G401 (cell line): ENCODE measurements around the gene ASB4. TPM values are rescaled to one million over a fixed set of nuclear protein-coding genes. Genes with fewer than 3 reads are reported as not detected.
"Not testable (repeated sequence)": the region's sequence is repeated elsewhere in the genome, so short reads cannot be mapped to it uniquely, and the experiment has no call there.

Source experiments
- DNase-seq: peaks from one replicate; pipeline ENCODE4 v3.0.0-alpha.2; 2015; ENCODE audit warnings: low spot score
- in situ Hi-C: cut with HindIII; loops from 2 replicates; pipeline ENCODE4 v1.10.0; 2016; ENCODE audit warnings: low sequenced_read_pairs, mixed read lengths
- total RNA-seq: library from RNA; depleted of rRNA; stranded (reverse); fragments of >200 nt; shearing (Covaris generic); gene quantifications from 2 replicates; pipeline ENCODE4 v1.2.3, GENCODE V29; 2014

ASB4 gene
- total RNA-seq, 1 experiment from 2014 or later, result not detected

DNA sequence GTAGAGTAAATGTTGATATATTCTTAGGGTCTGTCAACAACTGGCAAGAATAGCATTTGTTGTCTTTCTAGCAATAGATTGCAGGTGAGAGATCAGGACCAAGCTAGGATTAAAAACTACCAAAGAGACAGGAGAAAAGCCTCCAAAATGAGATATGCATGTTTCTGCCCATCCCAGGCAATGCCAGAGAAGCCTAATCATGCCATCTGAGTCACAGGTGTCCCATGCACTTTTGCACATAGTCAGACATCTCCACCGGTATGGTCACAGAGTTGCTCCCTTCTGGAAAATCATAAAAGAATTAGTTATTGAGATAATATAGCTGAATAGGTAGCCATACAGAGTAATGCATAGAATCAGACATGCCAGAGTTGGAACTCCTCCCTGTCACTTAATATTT lies 59.9 kb downstream of the ASB4 start:
- in situ Hi-C loops, result no loop called here
- DNase-seq, result no peak

DNA sequence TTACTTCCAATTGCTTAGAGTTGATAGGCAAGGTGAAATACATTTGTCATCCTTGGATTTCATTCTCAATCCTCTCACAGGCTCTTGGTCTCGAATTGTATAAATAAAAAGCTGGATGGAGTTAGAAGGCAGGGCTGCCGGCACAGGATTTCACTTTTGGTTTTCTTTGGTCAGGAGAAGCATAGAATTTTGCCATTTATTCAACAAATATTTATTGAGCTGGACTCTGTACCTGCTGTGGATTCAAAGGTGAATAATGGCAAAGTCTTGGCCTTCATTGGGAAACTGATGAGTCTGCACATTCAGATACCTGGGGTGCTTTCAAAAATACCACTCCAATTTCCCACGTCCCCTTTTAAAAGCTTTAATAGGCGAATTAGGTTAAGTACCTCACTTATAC lies 60.9 kb downstream of the ASB4 start:
- no peak for DNase-seq
- in situ Hi-C loops, result no loop called here

DNA sequence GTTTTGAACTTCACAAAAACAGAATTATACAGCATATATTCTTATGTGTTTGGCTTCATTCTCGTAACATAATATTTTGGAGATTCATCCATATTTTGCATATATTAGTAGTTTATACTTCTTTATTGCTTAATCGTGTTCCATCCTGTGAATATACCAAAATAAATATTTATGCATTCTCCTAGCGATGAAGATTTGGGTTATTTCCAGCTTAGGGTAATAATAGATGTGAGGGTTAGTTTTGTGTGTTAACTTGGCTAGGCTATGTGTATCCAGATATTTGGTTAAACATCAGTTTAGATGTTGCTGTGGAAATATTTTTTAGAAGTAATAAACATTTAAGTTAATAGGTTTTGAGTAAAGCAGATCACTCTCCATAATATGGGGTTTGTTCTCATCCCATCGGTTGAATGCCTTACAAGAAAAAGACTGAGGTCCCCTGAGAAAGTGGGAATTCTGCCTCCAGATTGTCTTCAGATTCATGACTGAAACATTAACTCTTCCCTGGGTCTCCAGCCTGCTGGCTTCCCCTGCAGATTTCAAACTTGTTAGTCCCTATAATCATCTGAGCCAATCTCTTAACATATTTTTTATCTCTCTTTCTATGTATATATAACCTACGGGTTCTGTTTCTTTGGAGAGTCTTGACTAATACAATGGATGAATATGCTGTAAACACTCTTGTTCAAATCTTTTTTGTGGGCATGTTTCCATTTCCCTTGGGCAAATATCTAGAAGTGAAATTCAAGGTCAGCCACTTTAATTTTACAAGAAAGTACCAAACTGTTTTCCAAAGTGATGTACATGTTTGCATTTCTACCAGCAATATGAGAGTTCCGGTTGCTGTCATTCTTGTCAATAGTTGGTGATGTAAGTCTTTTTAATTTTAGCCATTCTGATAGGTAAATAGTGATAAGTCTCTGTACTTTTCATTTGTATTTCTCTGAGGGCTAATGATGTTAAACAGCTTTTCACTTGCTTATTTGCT lies 61.9 kb downstream of the ASB4 start:
- DNase-seq, result no peak
- in situ Hi-C loops, result no loop called here

DNA sequence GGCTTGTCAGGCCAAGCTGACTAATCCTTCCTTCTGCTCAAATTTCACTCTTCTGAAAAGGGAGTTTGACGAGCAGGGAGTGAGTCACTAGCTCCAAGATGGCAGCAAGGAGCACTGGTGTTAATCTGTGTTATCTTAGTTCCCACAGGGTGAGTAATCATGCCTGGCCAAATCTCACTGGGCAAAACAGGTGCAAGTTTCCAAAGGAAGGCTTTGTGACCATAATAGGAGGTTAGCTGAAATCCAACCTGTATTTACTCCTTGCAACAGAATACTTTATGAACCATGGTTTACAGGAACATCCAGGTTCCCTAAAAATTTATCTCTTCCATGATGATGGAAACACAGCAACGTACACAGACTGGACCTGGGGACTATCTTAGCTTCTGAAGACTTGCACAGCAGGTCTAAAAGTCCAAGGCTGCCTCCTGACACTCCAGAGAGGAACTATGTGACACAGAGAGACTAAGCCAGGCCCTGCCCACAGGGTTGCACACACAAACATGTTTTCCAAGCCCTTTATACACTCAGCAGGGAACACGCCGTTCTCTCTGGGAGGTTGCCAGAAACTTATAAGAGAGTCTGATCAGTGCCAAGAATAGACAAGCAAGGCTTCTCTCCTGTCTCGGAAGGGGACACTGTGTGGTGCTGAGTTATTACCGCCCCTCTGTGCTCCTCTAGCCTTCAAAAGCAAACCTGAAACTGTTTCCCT lies 64.2 kb downstream of the ASB4 start:
- peak; percentile 43 for DNase-seq
- in situ Hi-C loops, result no loop called here

DNA sequence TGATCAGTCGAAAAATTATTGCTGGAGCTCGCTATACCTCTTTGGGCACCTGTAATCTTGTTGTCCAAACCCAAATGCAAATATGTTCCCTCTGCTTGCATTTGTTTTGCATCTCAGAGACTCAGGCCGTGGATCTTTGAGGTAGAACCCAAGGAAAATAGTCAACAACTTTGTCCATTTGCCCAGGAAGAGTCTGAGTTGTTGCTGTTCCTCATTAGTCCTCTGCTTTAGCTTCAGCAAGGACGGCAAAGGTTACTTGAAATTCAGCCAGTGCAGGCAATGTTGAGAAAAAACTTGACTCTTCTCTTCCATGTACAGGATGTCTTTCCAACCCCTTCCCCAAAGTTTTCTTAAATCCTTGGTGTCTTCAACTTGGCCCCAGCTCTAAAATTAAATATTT lies 64.8 kb downstream of the ASB4 start:
- no peak for DNase-seq
- in situ Hi-C loops, result no loop called here

DNA sequence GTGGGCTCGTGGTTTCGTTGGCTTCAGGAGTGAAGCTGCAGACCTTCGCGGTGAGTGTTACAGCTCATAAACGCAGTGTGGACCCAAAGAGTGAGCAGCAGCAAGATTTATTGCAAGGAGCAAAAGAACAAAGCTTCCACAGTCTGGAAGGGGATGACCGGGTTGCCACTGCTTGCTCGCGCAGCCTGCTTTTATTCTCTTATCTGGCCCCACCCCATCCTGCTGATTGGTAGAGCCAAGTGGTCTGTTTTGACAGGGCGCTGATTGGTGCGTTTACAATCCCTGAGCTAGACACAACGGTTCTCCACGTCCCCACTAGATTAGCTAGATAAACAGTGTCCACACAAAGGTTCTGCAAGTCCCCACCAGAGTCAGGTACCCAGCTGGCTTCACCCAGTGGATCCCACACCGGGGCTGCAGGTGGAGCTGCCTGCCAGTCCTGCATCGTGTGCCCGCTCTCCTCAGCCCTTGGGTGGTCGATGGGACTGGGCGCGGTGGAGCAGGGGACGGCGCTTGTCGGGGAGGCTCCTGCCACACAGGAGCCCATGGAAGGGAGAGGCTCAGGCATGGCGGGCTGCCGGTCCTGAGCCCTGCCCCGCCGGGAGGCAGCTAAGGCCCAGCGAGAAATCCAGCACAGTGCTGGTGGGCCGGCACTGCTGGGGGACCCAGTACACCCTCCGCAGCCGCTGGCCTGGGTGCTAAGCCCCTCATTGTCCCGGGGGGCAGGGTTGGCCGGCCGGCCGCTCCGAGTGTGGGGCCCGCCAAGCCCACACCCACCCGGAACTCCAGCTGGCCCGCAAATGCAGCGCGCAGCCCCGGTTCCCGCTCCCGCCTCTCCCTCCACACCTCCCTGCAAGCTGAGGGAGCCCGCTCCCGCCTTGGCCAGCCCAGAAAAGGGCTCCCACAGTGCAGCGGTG lies 66.5 kb downstream of the ASB4 start:
- in situ Hi-C loops, DNase-seq: not testable (repeated sequence)

DNA sequence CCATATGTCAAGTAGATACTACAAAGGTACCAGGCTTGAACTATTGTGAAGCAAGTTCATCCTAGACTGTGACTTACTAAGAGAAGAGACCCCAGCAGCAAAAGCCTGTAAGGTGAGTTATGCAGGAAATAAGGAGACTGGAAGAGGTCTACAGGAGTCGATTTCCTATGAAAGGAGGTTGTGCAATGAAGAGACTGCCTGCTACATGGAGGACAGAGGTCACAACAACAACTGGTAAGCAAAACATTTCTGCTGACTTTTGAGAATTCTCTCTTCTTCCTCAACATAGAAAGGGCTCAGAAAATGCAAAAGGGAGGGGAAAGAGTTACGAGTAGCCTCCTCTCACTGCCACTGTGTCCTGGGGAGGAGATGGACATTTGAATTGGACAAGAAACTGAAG lies 68.2 kb downstream of the ASB4 start:
- no peak for DNase-seq
- in situ Hi-C loops, result no loop called here

DNA sequence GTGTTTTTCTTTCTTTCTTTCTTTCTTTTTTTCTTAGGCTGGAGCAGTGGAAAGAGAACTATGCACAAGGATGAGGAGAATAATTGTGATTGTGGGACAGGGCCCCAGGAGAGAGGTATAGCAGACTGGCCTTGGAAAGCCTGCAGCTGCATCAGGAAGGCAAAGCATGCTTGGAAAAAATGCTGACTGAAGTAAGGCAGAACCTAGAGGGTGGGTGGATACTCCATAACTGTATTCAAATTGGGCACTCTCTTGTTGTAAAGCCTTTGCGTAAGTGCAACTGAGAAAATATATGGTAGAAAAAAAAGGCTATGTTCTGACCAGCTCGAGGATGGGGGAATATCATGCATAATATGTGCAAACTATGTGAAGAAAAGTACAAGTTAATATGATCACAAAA lies 71.0 kb downstream of the ASB4 start:
- in situ Hi-C loops, result no loop called here

DNA sequence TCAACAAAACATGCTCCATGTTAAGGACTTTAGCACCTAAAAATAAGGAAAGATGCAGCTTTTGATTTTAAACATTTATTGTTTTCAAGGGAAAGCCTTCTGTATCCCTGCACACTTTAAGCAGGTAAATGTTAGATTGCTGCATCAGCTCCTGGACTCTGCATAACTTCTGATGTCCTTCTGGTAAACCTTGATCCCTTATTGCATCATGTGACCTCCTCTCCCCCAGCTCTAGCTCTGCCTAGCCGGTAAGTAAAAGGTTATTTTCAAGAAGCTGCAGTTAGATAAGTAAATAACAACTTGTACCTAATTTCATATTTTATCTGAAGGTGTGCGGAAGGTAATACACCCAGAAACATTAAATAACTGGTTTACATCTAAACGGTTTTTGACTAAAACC lies 73.1 kb downstream of the ASB4 start:
- in situ Hi-C loops, result no loop called here
- no peak for DNase-seq

More for the DNA sequence above, 71.0 kb downstream of the ASB4 start:
- DNase-seq, result no peak

DNA sequence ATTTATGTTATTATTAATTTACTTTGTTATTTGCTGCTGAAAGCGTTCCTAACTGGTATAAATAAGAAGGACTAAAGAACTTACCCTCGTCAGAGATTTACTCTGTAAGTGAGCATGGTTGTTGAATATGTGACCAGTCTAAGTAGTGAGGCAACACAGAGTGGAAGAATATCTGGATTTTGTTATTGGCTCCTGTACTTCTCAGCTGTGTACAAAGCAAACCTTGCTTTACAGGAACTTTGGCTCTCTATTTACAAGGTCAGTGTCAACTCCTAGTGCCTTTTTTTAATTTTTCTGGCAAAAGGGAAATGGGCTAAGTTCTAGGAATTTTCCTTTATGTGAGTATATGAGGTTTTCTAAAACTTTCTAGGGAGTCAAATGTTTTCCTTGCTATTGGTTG lies 74.9 kb downstream of the ASB4 start:
- no peak for DNase-seq
- in situ Hi-C loops, result no loop called here

DNA sequence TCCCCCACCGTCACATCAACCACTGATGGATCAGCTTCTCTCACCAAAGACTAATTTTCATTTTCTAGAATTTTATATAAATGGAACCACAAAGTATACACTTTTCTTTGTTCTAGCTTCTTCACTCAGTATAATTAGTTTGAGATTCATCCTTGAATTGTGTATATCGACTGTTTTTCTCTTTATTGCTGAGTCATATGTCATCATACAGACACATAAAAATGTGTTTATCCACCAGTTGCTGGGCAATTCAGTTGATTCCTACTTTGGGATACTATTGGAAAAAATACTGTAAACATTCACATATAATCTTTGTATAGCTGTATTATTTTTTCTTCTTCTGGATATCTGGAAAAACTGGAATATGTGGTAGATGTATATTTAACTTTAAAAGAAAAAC lies 84.0 kb downstream of the ASB4 start:
- no peak for DNase-seq
- in situ Hi-C loops, result no loop called here

DNA sequence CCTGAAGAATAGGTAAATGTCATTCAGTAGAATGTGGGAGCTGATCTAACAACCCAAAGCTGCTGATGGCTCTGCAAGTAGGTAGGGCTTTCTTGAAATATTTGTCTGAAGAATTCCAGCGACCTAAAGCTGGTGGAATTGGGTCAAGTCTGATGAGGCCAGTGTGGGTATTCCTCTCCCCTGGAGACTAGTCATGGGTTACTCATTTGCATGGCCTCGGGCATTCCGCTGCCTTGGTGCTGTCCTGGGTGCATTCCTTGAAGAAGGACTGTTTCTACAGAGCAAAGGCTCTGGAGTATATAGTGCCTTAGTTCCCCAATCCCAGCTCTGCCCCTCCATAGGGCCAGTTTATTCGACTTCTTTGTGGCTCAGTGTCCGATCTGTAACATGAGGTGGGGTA lies 91.4 kb downstream of the ASB4 start:
- in situ Hi-C loops, result no loop called here
- no peak for DNase-seq

DNA sequence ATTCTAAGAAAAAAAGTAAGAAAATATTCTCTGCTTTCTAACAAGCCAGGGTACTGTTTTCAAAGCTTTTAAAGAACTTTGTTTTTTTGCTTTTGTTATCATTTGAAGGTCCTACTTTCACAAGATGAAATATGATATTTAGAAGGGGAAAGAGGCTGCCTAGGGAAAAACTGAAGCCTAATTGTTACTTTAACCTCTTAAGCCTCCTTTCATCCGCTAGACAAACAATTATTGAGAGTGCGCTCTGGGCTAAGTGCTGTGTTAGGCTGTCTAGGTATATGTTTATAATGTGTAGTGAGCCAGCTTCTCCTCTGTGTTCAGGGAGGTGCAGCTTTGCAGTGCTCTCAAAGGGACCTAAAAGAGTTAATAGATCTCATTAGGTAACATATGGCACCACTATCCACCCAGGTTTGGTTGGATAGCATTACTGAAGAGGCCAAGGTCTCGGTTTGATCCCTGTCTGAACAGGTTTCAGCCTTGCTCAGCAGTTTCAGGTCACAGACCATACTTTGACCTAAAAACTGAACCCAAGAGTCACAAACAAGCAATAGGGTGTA lies 92.6 kb downstream of the ASB4 start:
- in situ Hi-C loops, result no loop called here

DNA sequence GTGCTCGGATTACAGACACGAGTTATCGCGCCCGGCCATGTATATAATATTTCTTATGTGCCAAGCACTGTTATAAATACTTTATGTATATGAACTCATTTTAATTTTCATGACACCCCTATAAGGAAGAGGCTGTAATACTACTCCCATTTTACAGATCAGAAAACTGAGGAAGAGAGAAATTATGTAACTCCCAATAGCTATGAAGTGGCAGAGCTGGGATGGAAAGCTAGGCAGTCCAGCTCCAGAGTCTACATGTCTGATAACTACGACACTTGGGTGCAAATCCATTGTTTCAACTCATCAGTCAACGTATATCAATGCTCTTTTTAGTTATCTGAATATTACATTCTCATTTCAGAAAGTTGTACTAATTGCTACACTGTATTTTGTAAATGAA lies 93.6 kb downstream of the ASB4 start:
- no peak for DNase-seq
- in situ Hi-C loops, result no loop called here

More for the DNA sequence above, 92.6 kb downstream of the ASB4 start:
- DNase-seq, result no peak

DNA sequence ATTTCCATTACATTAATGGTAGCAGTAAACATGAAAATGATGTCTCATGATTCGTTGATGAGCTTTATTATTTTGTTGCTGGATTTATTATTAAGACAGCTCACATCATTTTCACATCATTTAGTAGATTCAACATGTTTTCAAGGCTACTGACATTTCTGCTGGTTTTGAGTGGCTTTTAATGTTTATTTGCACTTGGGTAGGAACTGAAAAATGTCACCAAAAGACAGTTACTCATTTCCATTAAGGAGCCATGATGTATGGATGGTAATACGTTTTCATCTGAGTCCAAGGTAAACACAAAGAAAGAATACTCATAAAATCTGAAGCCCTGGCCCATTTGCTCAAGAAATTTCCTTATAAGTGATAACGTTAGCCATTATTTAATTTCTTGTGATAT lies 95.7 kb downstream of the ASB4 start:
- in situ Hi-C loops, result no loop called here
- DNase-seq, result no peak

DNA sequence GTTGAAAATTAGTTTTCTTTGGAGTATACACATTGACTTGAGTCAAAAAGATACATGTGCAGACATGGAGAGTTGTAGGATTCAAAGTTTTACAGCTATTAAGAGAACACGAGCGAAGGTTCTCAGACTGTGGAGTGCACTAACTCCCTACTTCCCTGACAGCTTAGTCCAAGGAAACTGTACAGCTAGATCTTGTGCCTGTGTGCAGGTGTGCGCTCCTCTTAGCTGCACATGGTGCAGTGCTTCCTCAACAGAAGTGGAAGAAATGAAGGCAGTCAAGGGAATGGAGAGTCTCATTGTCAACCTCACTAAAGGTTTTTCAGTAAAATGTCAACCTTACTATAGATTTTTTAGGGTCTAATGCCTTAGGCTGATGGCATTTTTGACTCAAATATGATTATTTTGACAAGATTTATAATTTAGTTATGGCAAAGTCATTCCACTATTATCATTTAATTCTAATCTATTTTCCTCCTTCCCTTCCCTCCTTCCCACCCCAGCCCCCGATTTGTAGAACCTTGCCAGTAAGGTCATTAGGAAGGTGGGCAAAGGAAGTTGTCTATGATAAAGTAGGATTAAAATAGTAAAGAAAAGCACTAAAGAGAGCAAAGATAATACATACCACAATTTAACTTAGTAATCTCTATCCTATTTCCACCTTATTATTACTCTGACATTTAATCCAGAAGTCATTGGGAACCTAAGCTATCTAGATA lies 97.0 kb downstream of the ASB4 start:
- in situ Hi-C loops, result no loop called here
- no peak for DNase-seq

DNA sequence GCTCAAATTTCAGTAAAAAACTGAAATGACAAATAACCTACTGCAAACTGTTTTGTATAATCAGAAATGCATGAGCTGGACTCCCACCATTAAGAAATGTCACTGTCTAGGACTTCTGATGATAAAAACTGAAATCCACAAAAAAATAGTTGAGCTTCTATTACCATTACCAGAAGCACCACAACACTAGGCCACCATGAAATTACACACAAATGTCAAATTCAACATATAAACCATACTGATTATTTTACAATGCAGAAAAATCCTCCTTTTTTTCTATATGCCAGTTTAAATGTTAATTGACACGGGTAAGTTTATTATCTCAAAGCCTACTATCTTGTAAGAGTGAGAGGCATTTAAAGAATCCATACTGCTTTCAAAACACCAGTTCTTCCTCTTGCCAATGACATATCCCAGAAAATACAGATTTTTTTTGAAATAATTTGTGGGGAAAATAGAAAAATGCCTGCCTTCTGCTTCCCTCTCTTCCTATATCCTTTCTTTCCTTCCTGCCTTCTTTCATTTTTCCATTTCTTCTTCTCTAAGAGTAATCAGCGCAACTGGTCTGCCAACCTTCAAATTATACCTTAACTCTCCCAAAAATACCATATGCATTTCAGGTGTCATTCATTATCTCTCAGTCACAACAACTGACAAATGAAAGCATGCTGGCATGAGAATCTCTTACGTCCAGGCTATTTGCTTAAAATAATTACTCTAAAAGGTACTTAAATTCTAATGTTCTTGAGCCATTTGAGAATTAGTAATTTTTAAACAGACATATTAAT lies 98.3 kb downstream of the ASB4 start:
- in situ Hi-C loops, result no loop called here
- DNase-seq, result no peak
